D721Med (cell line): ENCODE data around the gene PRKN.

Experiments used
- DNase-seq: peaks from one replicate; pipeline ENCODE4 v3.0.0; 2011; ENCODE audit warnings: low spot score; ENCODE audit not compliant: insufficient read length
- FAIRE-seq: peaks from 2 replicates; lab custom pipeline; 2011; peaks lifted over from hg19 to GRCh38; lab: Jason Lieb, UNC
- CTCF ChIP-seq: IDR thresholded peaks from 2 replicates; pipeline ENCODE4 v1.5.1; 2012; ENCODE audit warnings: mild to moderate bottlenecking, control low read depth; ENCODE audit not compliant: insufficient read depth; ENCODE audit errors: missing control alignments

Gene PRKN

GRCh38 chr6:161682982-161683381 is 1044.6 kb downstream of the PRKN start:
- FAIRE-seq, result no peak
- DNase-seq, result no peak
- TF ChIP-seq CTCF, result no peak

- no peak for TF ChIP-seq CTCF
- DNase-seq (no peak), FAIRE-seq (no peak)
These were observed 1047.5 kb downstream of the PRKN start for GRCh38 chr6:161679980-161680538.

GRCh38 chr6:161677188-161677587 is 1050.4 kb downstream of the PRKN start:
- TF ChIP-seq CTCF, result no peak
- FAIRE-seq (no peak), DNase-seq (no peak)

- no peak for DNase-seq
- no peak for FAIRE-seq
These were observed 1051.0 kb downstream of the PRKN start for GRCh38 chr6:161676586-161676985.

GRCh38 chr6:161674930-161675682 is 1052.5 kb downstream of the PRKN start:
- FAIRE-seq (no peak), DNase-seq (no peak)
- no peak for TF ChIP-seq CTCF

More at GRCh38 chr6:161676586-161676985, 1051.0 kb downstream of the PRKN start:
- TF ChIP-seq CTCF, result no peak

- DNase-seq (no peak), FAIRE-seq (no peak)
- TF ChIP-seq CTCF, result no peak
These were observed 1054.5 kb downstream of the PRKN start for GRCh38 chr6:161673026-161673425.

- FAIRE-seq, result no peak
- no peak for TF ChIP-seq CTCF
- no peak for DNase-seq
These were observed 1056.4 kb downstream of the PRKN start for GRCh38 chr6:161671117-161671516.
